Measurements from ENCODE around the gene PACSIN1. TPM values are rescaled to one million over a fixed set of nuclear protein-coding genes. Genes with fewer than 3 reads are reported as not detected.
A peak's percentile ranks its signal among the peaks of the same experiment; 100 is the strongest.

The PACSIN1 gene
- total RNA-seq, 1 donor from 2014 or later: 0.11 TPM

DNA sequence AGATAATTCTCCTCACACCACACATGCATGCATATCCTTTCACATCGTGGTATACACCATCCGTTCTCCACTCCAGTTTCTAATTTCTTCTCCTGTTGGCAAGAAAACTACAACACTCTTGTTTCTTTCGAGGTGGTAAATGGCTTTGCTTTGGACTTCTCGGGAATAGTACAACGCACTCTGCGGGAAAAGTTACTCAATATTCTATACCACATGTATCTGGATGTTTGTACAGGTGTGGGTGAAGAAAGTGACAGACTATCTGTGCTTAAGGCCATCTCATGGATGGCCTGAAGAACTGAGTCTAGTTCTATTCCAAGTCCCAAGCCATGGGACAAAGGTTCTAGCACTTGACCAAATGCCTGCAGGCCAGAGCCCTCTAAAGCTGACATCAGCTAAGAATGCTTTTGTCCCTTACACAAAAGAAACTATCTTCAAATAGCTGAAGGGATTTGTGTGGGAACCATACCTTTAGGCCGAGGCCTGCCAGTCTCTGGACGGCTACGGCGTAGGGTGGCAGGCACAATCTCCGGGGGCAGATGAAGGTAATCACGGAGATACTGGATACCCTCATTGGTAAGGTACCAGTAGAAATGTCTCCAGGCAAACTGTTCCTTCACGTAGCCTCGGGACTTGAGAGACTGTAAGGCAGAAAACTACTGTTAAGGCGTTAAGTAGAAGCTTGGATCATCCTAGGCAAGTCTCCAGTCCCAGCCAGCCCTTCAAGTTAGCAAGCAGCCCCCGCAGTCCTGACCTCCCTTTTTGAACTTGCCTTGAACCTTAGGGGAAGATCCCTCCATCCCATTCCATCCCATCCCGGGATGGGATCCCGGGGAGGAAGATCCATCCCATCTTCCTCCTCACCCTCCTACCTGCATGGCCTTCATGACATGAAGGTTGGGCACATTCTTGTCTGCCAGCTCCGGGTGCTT lies 41.4 kb upstream of the PACSIN1 start:
- ChIA-PET POLR2A (interaction anchor here (0.5 to 2.4 kb wide), 10 partner anchors 10 to 464 kb away, joined by 3 to 26 read pairs (median 4); partner anchors contain the start of genes ANKS1A, HMGA1, SMIM29 and TAF11), CTCF (interaction anchor here (2.1 to 3.0 kb wide), 2 partner anchors 9 to 176 kb away, joined by 6 to 11 read pairs; partner anchors contain the start of gene SMIM29)
- DNase-seq: no peak
- no peak for TF ChIP-seq CTCF (IDR thresholded peaks at IDR 0.05)
- Mint-ChIP-seq H3K27me3 (no peaks in the 10 kb centered on the region), H3K4me1 (peaks cover 29% of the 10 kb centered on the region), H3K27ac (peak overlapping the region; percentile 97), H3K9me3 (no peaks in the 10 kb centered on the region), H3K36me3 (ENCODE audit: low read depth) (peaks cover 58% of the 10 kb centered on the region), H3K4me3 (peak overlapping the region; percentile 97)
- ATAC-seq (ENCODE audit: low read depth): no peak
- intact Hi-C loops (cut with micrococcal nuclease): loop anchor here (5.0 kb wide), 2 partner anchors 43 to 333 kb away; partner anchors contain the start of genes PACSIN1 and SNRPC

GRCh38 chr6:34425132-34425497 lies 40.8 kb upstream of the PACSIN1 start:
- ChIA-PET POLR2A (interaction anchor here (0.5 to 2.4 kb wide), 13 partner anchors 8 to 463 kb away, joined by 3 to 26 read pairs (median 5); partner anchors contain the start of genes ANKS1A, HMGA1, ILRUN and SMIM29), CTCF (interaction anchor here (2.1 kb wide), 1 partner anchor 10 kb away, joined by 6 read pairs; no protein-coding TSS in a partner anchor)
- H3K27ac Mint-ChIP-seq: peak overlapping the region; percentile 97
- H3K9me3 Mint-ChIP-seq: no peaks in the 10 kb centered on the region
- DNase-seq: no peak
- peak overlapping the region; percentile 97 for H3K4me3 Mint-ChIP-seq
- intact Hi-C loops (cut with micrococcal nuclease): loop anchor here (5.0 kb wide), 2 partner anchors 42 to 332 kb away; partner anchors contain the start of genes PACSIN1 and SNRPC
- no peaks in the 10 kb centered on the region for H3K27me3 Mint-ChIP-seq
- TF ChIP-seq CTCF (IDR thresholded peaks at IDR 0.05): no peak
- no peak for ATAC-seq (ENCODE audit: low read depth)
- peaks cover 52% of the 10 kb centered on the region for H3K36me3 Mint-ChIP-seq (ENCODE audit: low read depth)
- H3K4me1 Mint-ChIP-seq: peaks cover 29% of the 10 kb centered on the region

DNA sequence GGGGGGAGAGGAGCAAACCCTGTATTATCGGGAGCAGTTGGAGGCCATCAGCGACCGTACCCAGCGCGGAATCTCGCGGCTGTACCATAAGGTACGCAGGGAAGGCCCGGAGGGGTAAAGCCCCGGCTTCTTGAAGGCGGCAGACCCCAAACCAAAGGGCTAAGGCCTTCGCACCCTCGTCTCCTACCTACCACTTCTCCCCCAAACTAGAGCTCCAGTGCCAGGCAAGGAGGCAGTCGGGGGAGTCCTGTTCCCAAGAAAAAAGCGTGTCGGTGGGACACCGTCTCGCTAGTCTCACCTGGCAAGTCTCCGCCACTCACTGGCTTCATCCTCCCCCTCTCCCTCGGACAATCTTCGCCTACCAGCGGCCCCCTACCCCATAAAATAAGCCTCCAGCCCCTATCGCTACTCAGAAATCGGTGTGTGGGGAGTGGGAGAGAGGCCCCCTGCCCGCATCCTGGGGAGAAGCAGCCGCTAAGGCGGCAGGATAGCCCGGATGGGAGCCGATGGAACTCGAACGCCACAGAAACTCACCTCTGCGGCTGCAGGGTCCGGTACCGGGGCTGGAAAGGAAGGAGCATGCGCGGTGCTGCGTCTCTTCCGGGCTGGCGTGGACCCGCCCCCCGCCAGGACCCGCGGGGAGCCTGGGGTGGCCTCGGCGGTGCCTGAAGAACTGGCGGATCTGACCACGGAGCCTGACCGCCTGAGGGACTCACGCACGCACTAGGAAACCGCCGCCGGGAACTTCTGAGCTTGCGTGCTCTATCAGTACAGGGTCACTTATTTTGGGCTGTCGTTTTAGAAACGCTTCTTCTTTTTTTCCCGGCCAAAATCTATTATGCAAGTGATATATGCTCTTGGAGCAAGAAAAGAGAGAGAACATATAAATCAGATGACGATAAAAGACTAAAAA lies 40.1 kb upstream of the PACSIN1 start, which contains the start of gene RPS10:
Gene RPS10 (minus strand): TSS at position 572 of the 913 bp plus-strand sequence. CDS start 848 bp downstream, outside the sequence.
- intact Hi-C loops (cut with micrococcal nuclease): loop anchor here (1.0 to 5.0 kb wide), 6 partner anchors 10 to 637 kb away; partner anchors contain the start of genes ANKS1A, LEMD2, NUDT3 and PACSIN1

GRCh38 chr6:34435916-34436315 lies 30.0 kb upstream of the PACSIN1 start:
- intact Hi-C loops (cut with micrococcal nuclease): no loop called here
- DNase-seq: no peak
- Mint-ChIP-seq H3K27ac (no peak overlapping the region), H3K9me3 (peaks cover 3% of the 10 kb centered on the region), H3K4me1 (no peaks in the 10 kb centered on the region), H3K27me3 (no peaks in the 10 kb centered on the region), H3K4me3 (no peak overlapping the region), H3K36me3 (ENCODE audit: low read depth) (no peaks in the 10 kb centered on the region)
- TF ChIP-seq CTCF (IDR thresholded peaks at IDR 0.05): no peak
- CTCF ChIA-PET: no interaction called here
- POLR2A ChIA-PET: no interaction called here
- no peak for ATAC-seq (ENCODE audit: low read depth)

More for the DNA sequence above, 40.1 kb upstream of the PACSIN1 start, which contains the start of gene RPS10:
- ChIA-PET POLR2A (interaction anchor here (0.5 to 2.4 kb wide), 21 partner anchors 9 to 1125 kb away, joined by 3 to 26 read pairs (median 4); partner anchors contain the start of genes ANKS1A, HMGA1, ILRUN and SMIM29), CTCF (interaction anchor here (0.6 to 2.1 kb wide), 6 partner anchors 11 to 835 kb away, joined by 3 to 6 read pairs (median 4); no protein-coding TSS in a partner anchor)
- peak; percentile 99 for ATAC-seq (ENCODE audit: low read depth)
- Mint-ChIP-seq H3K27me3 (no peaks in the 10 kb centered on the region), H3K36me3 (ENCODE audit: low read depth) (peaks cover 46% of the 10 kb centered on the region), H3K4me3 (peak within 1 kb of the TSS; percentile 97), H3K27ac (peak within 1 kb of the TSS; percentile 97), H3K4me1 (peaks cover 29% of the 10 kb centered on the region), H3K9me3 (no peaks in the 10 kb centered on the region)
- DNase-seq: peak; percentile 97
- no peak for TF ChIP-seq CTCF (IDR thresholded peaks at IDR 0.05)
